Upper lobe of left lung (tissue), 4 donors: ENCODE data around the gene VWA3A.

Experiments
- CTCF ChIP-seq, 6 experiments: fragments of 450-650 bp in 4 of 6; fragments of 200-600 bp in 2 of 6; sonication (generic) in 2 of 6; IDR thresholded peaks; one replicate each; pipeline ENCODE4 v1.5.1; 2016 to 2019; ENCODE audit warnings: antibody characterized with exemption in 6 of 6
- POLR2A ChIP-seq, 4 donors: fragments of 450-650 bp; IDR thresholded peaks; one replicate each; pipeline ENCODE4 v1.5.1; 2016 to 2017; ENCODE audit warnings: antibody characterized with exemption in 4 of 4, mild to moderate bottlenecking in 2 of 4
- POLR2AphosphoS5 ChIP-seq, 2 donors: sonication (generic); formaldehyde crosslinking; IDR thresholded peaks; one replicate each; pipeline ENCODE4 v1.5.1; 2017; ENCODE audit warnings: antibody characterized with exemption in 2 of 2

GRCh38 chr16:22055881-22056280 is 36.5 kb upstream of the VWA3A start:
- TF ChIP-seq CTCF (IDR thresholded peaks at IDR 0.05) (no peak), POLR2A (IDR thresholded peaks at IDR 0.05) (no peak), POLR2AphosphoS5 (IDR thresholded peaks at IDR 0.05) (no peak)
